ENCODE results near the gene CUL2. TPM values are rescaled to one million over a fixed set of nuclear protein-coding genes. Genes with fewer than 3 reads are reported as not detected.

CUL2 gene
- total and polyA plus RNA-seq, 2 donors (not counting 1 experiment from before 2014, with no cell fraction given), result 7.3 to 36.9 TPM

GRCh38 chr10:35075228-35075627 lies 14.9 kb downstream of the CUL2 start:
- Mint-ChIP-seq H3K9me3 (ENCODE audit: insufficient read depth) (no peaks in the 10 kb centered on the region), H3K4me1 (peaks cover 12% of the 10 kb centered on the region), H3K27ac (no peak overlapping the region), H3K4me3 (no peak overlapping the region), H3K27me3 (no peaks in the 10 kb centered on the region)
- Histone ChIP-seq H3K27me3 (replicated peaks in 1 of 4; ENCODE audit: control extremely low read depth in 1 of 4, control insufficient read depth in 3 of 4, insufficient read depth in 4 of 4, low read length in 3 of 4) (no peaks in the 10 kb centered on the region), H3K9ac (ENCODE audit: low read length) (no peak overlapping the region), H3K79me2 (ENCODE audit: control insufficient read depth, insufficient read depth, low read length) (peaks cover 73% of the 10 kb centered on the region), H3K36me3 (replicated peaks in 1 of 2; ENCODE audit: control extremely low read depth in 1 of 2, control insufficient read depth in 1 of 2, extremely low read depth in 1 of 2, insufficient read depth in 2 of 2, low read length in 1 of 2) (peaks cover 7 to 9% of the 10 kb centered on the region in 2 experiments), H3K4me2 (replicated peaks; ENCODE audit: low read depth, low read length, poor library complexity, severe bottlenecking) (no peak overlapping the region), H2AFZ (ENCODE audit: insufficient read depth, low read depth, low read length, poor library complexity, severe bottlenecking) (no peak overlapping the region), H3K9me3 (ENCODE audit: control extremely low read depth in 1 of 3, control insufficient read depth in 2 of 3, insufficient read depth in 1 of 3, low read length in 2 of 3) (no peaks in the 10 kb centered on the region), H3K4me3 (ENCODE audit: control extremely low read depth in 1 of 5, extremely low read depth in 1 of 5, insufficient read depth in 1 of 5, low read depth in 2 of 5, low read length in 4 of 5) (no peak overlapping the region), H3K27ac (ENCODE audit: low read length in 2 of 2) (no peak overlapping the region), H4K20me1 (ENCODE audit: control insufficient read depth, insufficient read depth, low read length, poor library complexity, severe bottlenecking) (peaks cover 45% of the 10 kb centered on the region), H3K4me1 (ENCODE audit: control insufficient read depth in 2 of 2, insufficient read depth in 2 of 2, low read length in 2 of 2) (no peaks in the 10 kb centered on the region)
- 100% methylated on average over 3 of the region's 3 CpGs for WGBS (ENCODE audit: insufficient coverage)
- intact Hi-C loops (cut with micrococcal nuclease), result no loop called here
- POLR2A ChIA-PET, result no interaction called here
- CTCF ChIA-PET, result interaction anchor here (1.6 kb wide), 1 partner anchor 13 kb away, joined by 3 read pairs; no protein-coding TSS in a partner anchor
- DNase-seq, result no peak
- TF ChIP-seq EZH2 (IDR thresholded peaks at IDR 0.05; ENCODE audit: borderline replicate concordance, insufficient read depth, low read depth, low read length, poor library complexity, severe bottlenecking), result no peak
- TF ChIP-seq, protein P1, sequence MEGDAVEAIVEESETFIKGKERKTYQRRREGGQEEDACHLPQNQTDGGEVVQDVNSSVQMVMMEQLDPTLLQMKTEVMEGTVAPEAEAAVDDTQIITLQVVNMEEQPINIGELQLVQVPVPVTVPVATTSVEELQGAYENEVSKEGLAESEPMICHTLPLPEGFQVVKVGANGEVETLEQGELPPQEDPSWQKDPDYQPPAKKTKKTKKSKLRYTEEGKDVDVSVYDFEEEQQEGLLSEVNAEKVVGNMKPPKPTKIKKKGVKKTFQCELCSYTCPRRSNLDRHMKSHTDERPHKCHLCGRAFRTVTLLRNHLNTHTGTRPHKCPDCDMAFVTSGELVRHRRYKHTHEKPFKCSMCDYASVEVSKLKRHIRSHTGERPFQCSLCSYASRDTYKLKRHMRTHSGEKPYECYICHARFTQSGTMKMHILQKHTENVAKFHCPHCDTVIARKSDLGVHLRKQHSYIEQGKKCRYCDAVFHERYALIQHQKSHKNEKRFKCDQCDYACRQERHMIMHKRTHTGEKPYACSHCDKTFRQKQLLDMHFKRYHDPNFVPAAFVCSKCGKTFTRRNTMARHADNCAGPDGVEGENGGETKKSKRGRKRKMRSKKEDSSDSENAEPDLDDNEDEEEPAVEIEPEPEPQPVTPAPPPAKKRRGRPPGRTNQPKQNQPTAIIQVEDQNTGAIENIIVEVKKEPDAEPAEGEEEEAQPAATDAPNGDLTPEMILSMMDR (IDR thresholded peaks at IDR 0.05), result no peak
- ATAC-seq (ENCODE audit: low read depth), result no peak

DNA sequence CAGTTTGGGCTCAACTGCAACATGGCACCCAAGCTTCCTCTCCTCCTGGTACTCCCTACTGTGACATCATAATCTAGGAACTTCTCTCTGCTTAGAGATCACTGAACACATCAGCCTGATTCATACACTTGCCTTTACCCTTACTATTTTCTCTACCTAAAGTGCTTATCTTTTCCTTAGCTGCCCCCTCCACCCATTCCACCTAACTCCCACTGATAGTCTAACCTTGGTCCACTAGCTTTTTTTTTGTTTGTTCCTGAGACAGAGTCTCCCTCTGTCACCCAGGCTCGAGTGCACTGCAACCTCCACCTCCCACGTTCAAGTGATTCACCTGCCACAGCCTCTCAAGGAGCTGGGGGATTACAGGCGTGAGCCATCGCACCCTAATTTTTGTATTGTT lies 15.9 kb downstream of the CUL2 start:
- DNase-seq (no peak), ATAC-seq (ENCODE audit: low read depth) (no peak)
- Histone ChIP-seq H3K9ac (ENCODE audit: low read length) (no peak overlapping the region), H3K9me3 (ENCODE audit: control extremely low read depth in 1 of 3, control insufficient read depth in 2 of 3, insufficient read depth in 1 of 3, low read length in 2 of 3) (no peaks in the 10 kb centered on the region), H3K36me3 (replicated peaks in 1 of 2; ENCODE audit: control extremely low read depth in 1 of 2, control insufficient read depth in 1 of 2, extremely low read depth in 1 of 2, insufficient read depth in 2 of 2, low read length in 1 of 2) (peaks cover 9 to 15% of the 10 kb centered on the region in 2 experiments), H2AFZ (ENCODE audit: insufficient read depth, low read depth, low read length, poor library complexity, severe bottlenecking) (no peak overlapping the region), H3K4me3 (ENCODE audit: control extremely low read depth in 1 of 5, extremely low read depth in 1 of 5, insufficient read depth in 1 of 5, low read depth in 2 of 5, low read length in 4 of 5) (no peak overlapping the region), H3K27me3 (replicated peaks in 1 of 4; ENCODE audit: control extremely low read depth in 1 of 4, control insufficient read depth in 3 of 4, insufficient read depth in 4 of 4, low read length in 3 of 4) (no peaks in the 10 kb centered on the region), H3K4me1 (ENCODE audit: control insufficient read depth in 2 of 2, insufficient read depth in 2 of 2, low read length in 2 of 2) (no peaks in the 10 kb centered on the region), H3K4me2 (replicated peaks; ENCODE audit: low read depth, low read length, poor library complexity, severe bottlenecking) (no peak overlapping the region), H3K27ac (ENCODE audit: low read length in 2 of 2) (no peak overlapping the region), H4K20me1 (ENCODE audit: control insufficient read depth, insufficient read depth, low read length, poor library complexity, severe bottlenecking) (peaks cover 45% of the 10 kb centered on the region), H3K79me2 (ENCODE audit: control insufficient read depth, insufficient read depth, low read length) (peaks cover 64% of the 10 kb centered on the region)
- POLR2A ChIA-PET, result no interaction called here
- no peak for TF ChIP-seq EZH2 (IDR thresholded peaks at IDR 0.05; ENCODE audit: borderline replicate concordance, insufficient read depth, low read depth, low read length, poor library complexity, severe bottlenecking)
- TF ChIP-seq, protein P1 (IDR thresholded peaks at IDR 0.05), result no peak
- intact Hi-C loops (cut with micrococcal nuclease), result no loop called here
- no peaks in the 10 kb centered on the region for H3K9me3 Mint-ChIP-seq (ENCODE audit: insufficient read depth)
- CTCF ChIA-PET, result no interaction called here
- H3K27ac Mint-ChIP-seq, result no peak overlapping the region
- no peak overlapping the region for H3K4me3 Mint-ChIP-seq
- H3K4me1 Mint-ChIP-seq, result peaks cover 8% of the 10 kb centered on the region
- 100% methylated on average over 2 of the region's 4 CpGs for WGBS (ENCODE audit: insufficient coverage)
- H3K27me3 Mint-ChIP-seq, result no peaks in the 10 kb centered on the region

Data from B cell (primary cell).